Vagina (tissue), 2 donors: ENCODE measurements around the gene CDON. TPM values are rescaled to one million over a fixed set of nuclear protein-coding genes. Genes with fewer than 3 reads are reported as not detected.

ENCODE experiments used
- DNase-seq, 2 donors: peaks; one replicate each; pipeline ENCODE4 v3.0.0-alpha.2; 2017; ENCODE audit errors: extremely low spot score in 2 of 2
- H3K27ac ChIP-seq: fragments of 200-600 bp; sonication (generic); one replicate; pipeline ENCODE4 v1.5.1; 2019
- H3K27me3 ChIP-seq: fragments of 200-600 bp; sonication (generic); one replicate; pipeline ENCODE4 v1.5.1; 2019
- H3K36me3 ChIP-seq, 2 donors: fragments of 200-600 bp; sonication (generic); one replicate each; pipeline ENCODE4 v1.5.1; 2017 to 2019
- H3K4me1 ChIP-seq: fragments of 200-600 bp; sonication (generic); one replicate; pipeline ENCODE4 v1.5.1; 2019
- H3K4me3 ChIP-seq, 2 donors: fragments of 200-600 bp; sonication (generic); 1 replicate in 1 of 2; 2 replicates in 1 of 2; pipeline ENCODE4 v1.5.1; 2016 to 2019
- H3K9me3 ChIP-seq: fragments of 200-600 bp; sonication (generic); one replicate; pipeline ENCODE4 v1.5.1; 2019
- CTCF ChIP-seq, 3 experiments: fragments of 450-650 bp in 2 of 3; fragments of 200-600 bp in 1 of 3; sonication (generic) in 1 of 3; IDR thresholded peaks; one replicate each; pipeline ENCODE4 v1.5.1; 2017 to 2019; ENCODE audit warnings: antibody characterized with exemption in 3 of 3, mild to moderate bottlenecking in 2 of 3, moderate library complexity in 2 of 3
- POLR2A ChIP-seq, 2 donors: fragments of 450-650 bp; IDR thresholded peaks; one replicate each; pipeline ENCODE4 v1.6.1; 2017; ENCODE audit warnings: antibody characterized with exemption in 2 of 2, mild to moderate bottlenecking in 2 of 2, moderate library complexity in 2 of 2
- POLR2AphosphoS5 ChIP-seq, 2 donors: sonication (generic); formaldehyde crosslinking; IDR thresholded peaks; one replicate each; pipeline ENCODE4 v1.9.0; 2017; ENCODE audit warnings: antibody characterized with exemption in 2 of 2, mild to moderate bottlenecking in 2 of 2, low read depth in 1 of 2; ENCODE audit not compliant: insufficient read depth in 1 of 2
- intact Hi-C: fragments of 100-400 bp; cut with DNase I; formaldehyde crosslinking; loops from one replicate; pipeline ENCODE4 v1.15.1; 2023
- total RNA-seq: library from RNA; depleted of rRNA; stranded (reverse); fragments of >200 nt; gene quantifications from one replicate; pipeline ENCODE4 v1.2.3, GENCODE V29; 2016

CDON gene
- total RNA-seq, 1 donor from 2014 or later: 9.8 TPM

GRCh38 chr11:126054882-126055281 lies 7.8 kb downstream of the CDON start:
- H3K27me3 ChIP-seq: no peaks in the 10 kb centered on the region
- no peaks in the 10 kb centered on the region for H3K36me3 ChIP-seq
- no peak for DNase-seq
- intact Hi-C loops: no loop called here
- H3K4me1 ChIP-seq: peaks cover 17% of the 10 kb centered on the region
- H3K9me3 ChIP-seq: no peaks in the 10 kb centered on the region
- H3K4me3 ChIP-seq: no peak overlapping the region
- TF ChIP-seq POLR2A (IDR thresholded peaks at IDR 0.05): no peak
- TF ChIP-seq POLR2AphosphoS5 (IDR thresholded peaks at IDR 0.05; ENCODE audit: insufficient read depth in 1 of 2, low read depth in 1 of 2): no peak
- no peak for TF ChIP-seq CTCF (IDR thresholded peaks at IDR 0.05)
- H3K27ac ChIP-seq: no peak overlapping the region

- intact Hi-C loops: no loop called here
- no peak for TF ChIP-seq POLR2A (IDR thresholded peaks at IDR 0.05)
- no peak for TF ChIP-seq CTCF (IDR thresholded peaks at IDR 0.05)
- TF ChIP-seq POLR2AphosphoS5 (IDR thresholded peaks at IDR 0.05; ENCODE audit: insufficient read depth in 1 of 2, low read depth in 1 of 2): no peak
- H3K4me1 ChIP-seq: peaks cover 17% of the 10 kb centered on the region
- no peaks in the 10 kb centered on the region for H3K27me3 ChIP-seq
- H3K27ac ChIP-seq: no peak overlapping the region
- no peaks in the 10 kb centered on the region for H3K9me3 ChIP-seq
- no peak for DNase-seq
- no peak overlapping the region for H3K4me3 ChIP-seq
- H3K36me3 ChIP-seq: no peaks in the 10 kb centered on the region
Observed at GRCh38 chr11:126054408-126054807, 8.3 kb downstream of the CDON start.

GRCh38 chr11:126053415-126054286 lies 9.0 kb downstream of the CDON start:
- Histone ChIP-seq H3K36me3 (no peaks in the 10 kb centered on the region), H3K4me3 (no peak overlapping the region), H3K27me3 (no peaks in the 10 kb centered on the region), H3K9me3 (no peaks in the 10 kb centered on the region), H3K4me1 (peaks cover 17% of the 10 kb centered on the region), H3K27ac (no peak overlapping the region)
- no peak for TF ChIP-seq POLR2AphosphoS5 (IDR thresholded peaks at IDR 0.05; ENCODE audit: insufficient read depth in 1 of 2, low read depth in 1 of 2)
- no peak for TF ChIP-seq CTCF (IDR thresholded peaks at IDR 0.05)
- TF ChIP-seq POLR2A (IDR thresholded peaks at IDR 0.05): no peak
- intact Hi-C loops: no loop called here
- no peak for DNase-seq

GRCh38 chr11:126051117-126051516 lies 11.5 kb downstream of the CDON start:
- H3K9me3 ChIP-seq: no peaks in the 10 kb centered on the region
- peaks cover 17% of the 10 kb centered on the region for H3K4me1 ChIP-seq
- no peaks in the 10 kb centered on the region for H3K27me3 ChIP-seq
- H3K36me3 ChIP-seq: no peaks in the 10 kb centered on the region
- TF ChIP-seq POLR2AphosphoS5 (IDR thresholded peaks at IDR 0.05; ENCODE audit: insufficient read depth in 1 of 2, low read depth in 1 of 2): no peak
- no peak for TF ChIP-seq CTCF (IDR thresholded peaks at IDR 0.05)
- TF ChIP-seq POLR2A (IDR thresholded peaks at IDR 0.05): no peak
- DNase-seq: no peak
- H3K27ac ChIP-seq: no peak overlapping the region
- H3K4me3 ChIP-seq: no peak overlapping the region
- intact Hi-C loops: no loop called here

- no peaks in the 10 kb centered on the region for H3K36me3 ChIP-seq
- peaks cover 13% of the 10 kb centered on the region for H3K4me1 ChIP-seq
- no peak for DNase-seq
- H3K27me3 ChIP-seq: no peaks in the 10 kb centered on the region
- TF ChIP-seq POLR2A (IDR thresholded peaks at IDR 0.05): no peak
- TF ChIP-seq CTCF (IDR thresholded peaks at IDR 0.05): no peak
- no peak for TF ChIP-seq POLR2AphosphoS5 (IDR thresholded peaks at IDR 0.05; ENCODE audit: insufficient read depth in 1 of 2, low read depth in 1 of 2)
- H3K4me3 ChIP-seq: no peak overlapping the region
- intact Hi-C loops: no loop called here
- H3K9me3 ChIP-seq: no peaks in the 10 kb centered on the region
- H3K27ac ChIP-seq: no peak overlapping the region
Observed at GRCh38 chr11:126049159-126049558, 13.5 kb downstream of the CDON start.
